Lung (tissue), 12 donors: Measurements from ENCODE around the gene WNT2. TPM values are rescaled to one million over a fixed set of nuclear protein-coding genes. Genes with fewer than 3 reads are reported as not detected.

Source experiments
- ATAC-seq: fragments of 200-7000 bp; cut with Tn5 transposase; one replicate; pipeline ENCODE4 v1.9.1; 2020; ENCODE audit warnings: moderate number of reproducible peaks; ENCODE audit not compliant: insufficient read depth, low FRiP score
- DNase-seq, 3 donors: peaks; one replicate each; pipeline ENCODE4 v3.0.0-alpha.2; 2013 to 2017
- H3K27ac ChIP-seq, 2 donors: one replicate each; pipeline ENCODE4 v1.5.1; 2013; ENCODE audit warnings: mild to moderate bottlenecking in 2 of 2, moderate library complexity in 2 of 2, control low read depth in 1 of 2, inconsistent platforms in 1 of 2, low read depth in 1 of 2, low read length in 1 of 2
- H3K27me3 ChIP-seq, 3 donors: one replicate each; pipeline ENCODE4 v1.5.1; 2013; ENCODE audit warnings: low read length in 2 of 3; ENCODE audit not compliant: control insufficient read depth in 3 of 3, insufficient read depth in 3 of 3
- H3K36me3 ChIP-seq, 4 donors: one replicate each; pipeline ENCODE4 v1.5.1; 2013; ENCODE audit warnings: low read length in 4 of 4, mild to moderate bottlenecking in 1 of 4, moderate library complexity in 1 of 4; ENCODE audit not compliant: control insufficient read depth in 4 of 4, insufficient read depth in 4 of 4
- H3K4me1 ChIP-seq, 5 donors: one replicate each; pipeline ENCODE4 v1.5.1; 2013; ENCODE audit warnings: low read length in 5 of 5, mild to moderate bottlenecking in 2 of 5, moderate library complexity in 1 of 5; ENCODE audit not compliant: control insufficient read depth in 5 of 5, insufficient read depth in 5 of 5
- H3K4me3 ChIP-seq: one replicate; pipeline ENCODE4 v1.5.1; 2013; ENCODE audit warnings: mild to moderate bottlenecking, control low read depth, moderate library complexity
- H3K9ac ChIP-seq, 2 donors: one replicate each; pipeline ENCODE4 v1.5.1; 2013; ENCODE audit warnings: low read length in 2 of 2, control low read depth in 1 of 2; ENCODE audit not compliant: insufficient read depth in 1 of 2
- H3K9me3 ChIP-seq, 4 donors: one replicate each; pipeline ENCODE4 v1.5.1; 2013; ENCODE audit warnings: low read length in 3 of 4, mild to moderate bottlenecking in 1 of 4, moderate library complexity in 1 of 4; ENCODE audit not compliant: control insufficient read depth in 4 of 4, insufficient read depth in 3 of 4
- WGBS, 2 donors: extraction: QIAGEN DNeasy Blood & Tissue Kit; methylation state at CpG; one replicate each; pipeline ENCODE4 v1.1.7; 2013; 5-methylcytosine and 5-hydroxymethylcytosine counted together
- polyA plus RNA-seq, 2 donors: library from polyadenylated mRNA; stranded (reverse); fragments of 200-250 nt; gene quantifications; one replicate each; pipeline ENCODE4 v1.2.1, GENCODE V29; 2013
- total RNA-seq, 2 donors: library from RNA; depleted of rRNA in 1 of 2; stranded (reverse); fragments of >200 nt in 1 of 2; gene quantifications; one replicate each; pipeline ENCODE4 v1.2.1, GENCODE V29; 2014 to 2021
- TF ChIP-seq, protein P1 (sequence below): IDR thresholded peaks from 2 replicates; pipeline ENCODE4 v1.5.1; 2012; ENCODE audit warnings: mild to moderate bottlenecking; ENCODE audit errors: control extremely low read depth, extremely low read depth
- donor health status: control.
- donor health status: control.
- donor health status: Bipolar disorder and iron deficiency.
- donor health status: healthy.
- donor health status: DM: yes; HTN: yes; CAD: no.

WNT2 gene
- total and polyA plus RNA-seq, 4 donors = 3.1 to 59.2 (median 17.1) TPM

DNA sequence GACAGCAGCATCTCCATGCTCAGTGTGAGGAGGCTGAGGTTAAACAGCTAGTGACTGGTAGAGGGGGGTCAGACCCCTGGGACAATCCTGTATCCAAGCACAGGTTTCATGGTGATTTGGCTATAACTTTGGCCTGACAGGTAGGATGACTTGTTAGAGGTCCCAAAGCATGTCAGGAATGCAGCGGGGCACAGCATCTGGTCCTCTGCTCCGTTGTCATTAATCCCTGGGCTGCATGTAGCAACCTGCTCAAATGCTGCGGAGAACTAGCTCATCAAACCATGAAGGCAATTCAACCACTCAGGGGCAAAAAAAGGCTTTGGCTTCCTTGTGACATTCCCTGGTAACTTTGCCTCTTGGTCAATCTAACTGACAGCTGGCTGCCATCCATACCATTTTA lies 26.8 kb downstream of the WNT2 start:
- Histone ChIP-seq H3K4me1 (peaks cover 0 to 2% (median 0%) of the 10 kb centered on the region in 5 donors), H3K9me3 (no peaks in the 10 kb centered on the region), H3K4me3 (no peak overlapping the region), H3K9ac (no peak overlapping the region), H3K36me3 (peaks cover 0 to 25% (median 5%) of the 10 kb centered on the region in 4 donors), H3K27me3 (no peaks in the 10 kb centered on the region), H3K27ac (no peak overlapping the region)
- no peak for ATAC-seq
- TF ChIP-seq, protein P1, sequence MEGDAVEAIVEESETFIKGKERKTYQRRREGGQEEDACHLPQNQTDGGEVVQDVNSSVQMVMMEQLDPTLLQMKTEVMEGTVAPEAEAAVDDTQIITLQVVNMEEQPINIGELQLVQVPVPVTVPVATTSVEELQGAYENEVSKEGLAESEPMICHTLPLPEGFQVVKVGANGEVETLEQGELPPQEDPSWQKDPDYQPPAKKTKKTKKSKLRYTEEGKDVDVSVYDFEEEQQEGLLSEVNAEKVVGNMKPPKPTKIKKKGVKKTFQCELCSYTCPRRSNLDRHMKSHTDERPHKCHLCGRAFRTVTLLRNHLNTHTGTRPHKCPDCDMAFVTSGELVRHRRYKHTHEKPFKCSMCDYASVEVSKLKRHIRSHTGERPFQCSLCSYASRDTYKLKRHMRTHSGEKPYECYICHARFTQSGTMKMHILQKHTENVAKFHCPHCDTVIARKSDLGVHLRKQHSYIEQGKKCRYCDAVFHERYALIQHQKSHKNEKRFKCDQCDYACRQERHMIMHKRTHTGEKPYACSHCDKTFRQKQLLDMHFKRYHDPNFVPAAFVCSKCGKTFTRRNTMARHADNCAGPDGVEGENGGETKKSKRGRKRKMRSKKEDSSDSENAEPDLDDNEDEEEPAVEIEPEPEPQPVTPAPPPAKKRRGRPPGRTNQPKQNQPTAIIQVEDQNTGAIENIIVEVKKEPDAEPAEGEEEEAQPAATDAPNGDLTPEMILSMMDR = no peak
- no peak for DNase-seq
- WGBS, 2 donors = 69 to 77% methylated on average over 3 of the region's 3 CpGs

DNA sequence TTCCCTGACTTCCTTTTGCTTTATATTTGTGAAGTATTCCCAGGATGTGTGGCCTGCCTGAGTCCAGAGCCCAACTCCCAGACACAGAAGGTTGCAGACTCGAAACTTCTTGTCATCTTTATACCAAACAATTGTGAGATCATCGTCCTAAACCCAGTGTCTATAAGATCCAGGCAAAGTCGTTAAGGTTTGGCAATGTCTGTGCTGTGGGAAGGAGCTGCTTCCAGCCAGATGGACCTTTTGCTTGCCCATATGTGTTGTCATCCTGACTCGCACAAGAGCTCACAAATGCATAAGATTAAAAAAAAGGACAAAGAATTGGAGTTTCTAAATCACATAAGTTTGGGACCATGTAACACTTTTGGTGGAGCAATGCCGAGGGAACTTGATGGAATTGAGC lies 37.0 kb downstream of the WNT2 start:
- Histone ChIP-seq H3K4me1 (peaks cover 0 to 10% (median 0%) of the 10 kb centered on the region in 5 donors), H3K4me3 (no peak overlapping the region), H3K9ac (no peak overlapping the region), H3K9me3 (no peaks in the 10 kb centered on the region), H3K36me3 (peaks cover 0 to 33% (median 6%) of the 10 kb centered on the region in 4 donors), H3K27me3 (no peaks in the 10 kb centered on the region), H3K27ac (no peak overlapping the region)
- ATAC-seq = no peak
- no peak for DNase-seq
- WGBS, 2 donors = 83 to 88% methylated on average over 5 of the region's 5 CpGs
- TF ChIP-seq, protein P1 = no peak

DNA sequence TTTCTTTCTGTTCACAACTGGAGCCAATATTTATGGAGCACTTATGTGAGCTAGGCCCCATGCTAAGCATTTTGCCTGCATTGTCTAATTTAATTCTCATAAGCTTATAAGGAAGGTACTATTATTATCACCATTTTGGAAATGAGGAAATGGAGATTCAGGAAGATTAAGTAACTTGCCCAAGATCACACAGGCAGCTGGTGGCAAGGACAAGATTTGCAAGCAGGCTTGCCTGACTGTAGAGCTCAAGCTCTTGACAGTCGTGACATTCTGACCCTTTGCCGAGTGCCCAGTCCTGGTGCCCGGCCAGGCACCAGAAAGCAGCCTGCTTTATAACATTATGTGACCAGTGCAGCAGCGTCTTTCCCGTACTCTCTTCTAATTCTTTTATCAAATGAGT lies 38.2 kb downstream of the WNT2 start:
- Histone ChIP-seq H3K36me3 (peaks cover 0 to 33% (median 4%) of the 10 kb centered on the region in 4 donors), H3K27me3 (no peaks in the 10 kb centered on the region), H3K4me1 (peaks cover 0 to 14% (median 8%) of the 10 kb centered on the region in 5 donors), H3K9me3 (no peaks in the 10 kb centered on the region), H3K4me3 (no peak overlapping the region), H3K9ac (no peak overlapping the region), H3K27ac (no peak overlapping the region)
- TF ChIP-seq, protein P1 = no peak
- DNase-seq (no peak), ATAC-seq (no peak)
- WGBS, 2 donors = 87 to 89% methylated on average over 5 of the region's 5 CpGs

DNA sequence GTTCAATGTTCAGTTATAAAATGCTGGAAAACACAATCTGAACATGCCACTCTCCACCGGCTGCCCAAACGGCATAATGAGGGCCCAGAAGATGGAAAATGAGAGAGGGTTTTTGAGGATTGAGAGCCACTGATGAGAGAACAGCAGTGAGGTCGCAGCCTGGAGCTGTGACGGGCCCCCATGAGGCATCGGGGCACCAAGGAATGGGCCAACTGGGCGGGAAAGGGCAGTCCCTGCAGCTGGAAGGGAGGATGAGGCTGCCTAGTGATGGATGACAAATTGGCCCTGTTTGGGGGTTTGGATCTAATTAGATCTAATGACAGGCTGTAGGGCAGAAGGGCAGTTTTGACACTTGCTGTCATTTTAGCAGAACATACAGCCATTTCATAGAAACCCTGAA lies 39.1 kb downstream of the WNT2 start:
- peaks cover 0 to 36% (median 7%) of the 10 kb centered on the region in 4 donors for H3K36me3 ChIP-seq
- peaks cover 0 to 15% (median 8%) of the 10 kb centered on the region in 5 donors for H3K4me1 ChIP-seq
- H3K4me3 ChIP-seq = no peak overlapping the region
- WGBS, 2 donors = 90 to 93% methylated on average over 6 of the region's 6 CpGs
- no peaks in the 10 kb centered on the region for H3K9me3 ChIP-seq
- no peaks in the 10 kb centered on the region for H3K27me3 ChIP-seq
- ATAC-seq = no peak
- no peak for DNase-seq
- no peak overlapping the region for H3K27ac ChIP-seq
- H3K9ac ChIP-seq = no peak overlapping the region
- TF ChIP-seq, protein P1 = no peak
